CD4-positive, alpha-beta T cell treated with Interferon alpha-2 for 1 hour (primary cell): Measurements from ENCODE around the gene IPCEF1.
"Not testable (repeated sequence)": the region's sequence is repeated elsewhere in the genome, so short reads cannot be mapped to it uniquely, and the experiment has no call there.

Source experiments
- DNase-seq, 2 donors: peaks; one replicate each; pipeline ENCODE4 v3.0.0-alpha.2; 2020 to 2022

The IPCEF1 gene

GRCh38 chr6:154218301-154218700 lies 138.3 kb downstream of the IPCEF1 start:
- no peak for DNase-seq

- no peak for DNase-seq
These were observed 142.8 kb downstream of the IPCEF1 start for GRCh38 chr6:154213782-154214181.

- DNase-seq, result no peak
These were observed 145.9 kb downstream of the IPCEF1 start for GRCh38 chr6:154210678-154211077.

GRCh38 chr6:154209555-154209954 lies 147.0 kb downstream of the IPCEF1 start:
- no peak for DNase-seq

- DNase-seq, result no peak
These were observed 149.6 kb downstream of the IPCEF1 start for GRCh38 chr6:154206996-154207395.

GRCh38 chr6:154206141-154206540 lies 150.5 kb downstream of the IPCEF1 start:
- DNase-seq, result no peak

- no peak for DNase-seq
These were observed 153.6 kb downstream of the IPCEF1 start for GRCh38 chr6:154202958-154203357.

GRCh38 chr6:154202339-154202738 lies 154.3 kb downstream of the IPCEF1 start:
- DNase-seq, result no peak

- DNase-seq, result not testable (repeated sequence)
These were observed 154.9 kb downstream of the IPCEF1 start for GRCh38 chr6:154201688-154202087.

- no peak for DNase-seq
These were observed 159.3 kb downstream of the IPCEF1 start for GRCh38 chr6:154197196-154197860.

- DNase-seq, result no peak
These were observed 160.2 kb downstream of the IPCEF1 start for GRCh38 chr6:154196333-154196885.

- no peak for DNase-seq
These were observed 168.9 kb downstream of the IPCEF1 start for GRCh38 chr6:154187714-154188113.

- DNase-seq, result no peak
These were observed 169.4 kb downstream of the IPCEF1 start for GRCh38 chr6:154187203-154187602.

- DNase-seq, result no peak
These were observed 177.2 kb downstream of the IPCEF1 start for GRCh38 chr6:154179434-154179833.

- not testable (repeated sequence) for DNase-seq
These were observed 184.2 kb downstream of the IPCEF1 start for GRCh38 chr6:154172393-154172792.

- no peak for DNase-seq
These were observed 186.5 kb downstream of the IPCEF1 start for GRCh38 chr6:154170106-154170505.

- DNase-seq, result peak; percentile 31 to 47
These were observed 187.3 kb downstream of the IPCEF1 start for GRCh38 chr6:154169193-154169847.

- DNase-seq, result no peak
These were observed 189.5 kb downstream of the IPCEF1 start for GRCh38 chr6:154167126-154167525.

- no peak for DNase-seq
These were observed 190.5 kb downstream of the IPCEF1 start for GRCh38 chr6:154166140-154166539.

GRCh38 chr6:154165478-154165877 lies 191.1 kb downstream of the IPCEF1 start:
- no peak for DNase-seq

- no peak for DNase-seq
These were observed 192.2 kb downstream of the IPCEF1 start for GRCh38 chr6:154164397-154164796.

GRCh38 chr6:154161689-154162088 lies 194.9 kb downstream of the IPCEF1 start:
- DNase-seq, result no peak

- DNase-seq, result no peak
These were observed 197.5 kb downstream of the IPCEF1 start for GRCh38 chr6:154159126-154159525.

- no peak for DNase-seq
These were observed 198.9 kb downstream of the IPCEF1 start for GRCh38 chr6:154157706-154158105.
